ENCODE data around the gene TRIP12. TPM values are rescaled to one million over a fixed set of nuclear protein-coding genes. Genes with fewer than 3 reads are reported as not detected.
"Not testable (repeated sequence)": the region's sequence is repeated elsewhere in the genome, so short reads cannot be mapped to it uniquely, and the experiment has no call there.

Gene TRIP12
- total RNA-seq, 1 donor from 2014 or later: 150 TPM

DNA sequence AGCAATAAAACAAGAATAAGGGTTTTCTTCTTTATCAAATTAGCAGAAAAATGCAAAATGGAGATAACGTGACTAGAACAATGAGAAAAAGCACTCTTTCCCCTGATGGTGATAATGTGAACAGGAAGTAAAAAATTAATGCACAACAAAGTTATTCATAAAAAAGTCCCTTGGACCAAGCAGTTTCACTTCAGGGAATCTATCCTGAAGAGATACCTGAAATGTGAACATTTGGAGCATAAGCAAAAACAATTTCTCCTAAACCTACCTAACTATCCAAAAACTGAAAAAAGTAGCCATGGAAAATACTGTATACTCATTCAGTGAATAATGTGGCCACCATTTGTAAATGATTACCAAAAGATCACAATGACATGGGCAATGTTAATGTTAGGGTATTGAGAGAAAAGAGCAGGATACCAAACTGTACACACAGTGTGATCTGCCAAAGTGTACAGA is 48.7 kb downstream of the TRIP12 start:
- no peak for ATAC-seq

DNA sequence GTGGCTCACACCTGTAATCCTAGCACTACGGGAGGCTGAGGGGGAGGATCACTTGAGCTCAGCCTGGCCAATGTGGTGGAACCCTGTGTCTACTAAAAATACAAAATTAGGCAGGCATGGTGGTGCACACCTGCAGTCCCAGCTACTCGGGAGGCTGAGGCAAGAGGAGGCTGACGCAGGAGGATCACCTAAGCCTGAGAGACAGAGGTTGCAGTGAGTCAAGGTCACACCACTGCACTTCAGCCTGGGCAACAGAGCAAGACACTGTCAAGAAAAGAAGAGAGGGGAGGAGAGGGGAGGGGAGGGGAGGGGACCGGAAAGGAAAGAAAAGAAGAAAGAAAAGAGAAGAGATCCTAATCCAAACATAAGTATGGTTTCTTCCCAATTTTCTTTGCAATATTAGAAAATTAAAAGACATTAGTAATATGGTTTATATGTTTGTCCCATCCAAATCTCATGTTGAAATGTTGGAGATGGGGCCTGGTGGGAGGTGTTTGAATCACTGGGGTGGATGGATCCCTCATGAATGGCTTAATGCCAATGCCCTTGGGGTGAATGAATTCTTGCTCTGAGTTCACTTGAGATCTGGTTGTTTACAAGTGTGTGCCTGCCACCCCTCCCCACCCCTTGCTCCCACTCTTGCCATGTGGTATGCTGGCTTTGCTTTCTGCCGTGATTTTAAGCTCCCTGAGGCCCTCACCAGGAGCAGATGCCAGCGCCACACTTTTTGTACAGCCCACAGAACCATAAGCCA is 50.7 kb downstream of the TRIP12 start:
- no peak for ATAC-seq

DNA sequence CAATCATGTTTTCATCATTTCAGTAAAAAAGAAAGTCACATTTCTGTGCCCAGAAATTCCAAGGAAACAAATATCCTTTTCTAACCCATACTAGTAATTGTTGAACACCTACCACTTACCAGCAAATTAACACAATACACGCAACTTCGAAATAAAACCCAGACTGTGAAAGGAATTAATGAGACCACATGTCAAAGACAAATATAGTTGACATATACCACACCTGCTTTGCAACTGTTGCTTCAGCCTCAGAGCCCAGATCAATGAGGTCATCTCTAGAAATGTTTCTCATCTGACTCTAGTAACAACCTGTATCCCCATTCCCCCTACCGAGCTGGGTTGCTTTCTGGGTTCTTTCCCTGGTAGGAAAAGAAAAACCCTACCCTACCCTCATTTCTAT is 52.6 kb downstream of the TRIP12 start:
- no peak for ATAC-seq

DNA sequence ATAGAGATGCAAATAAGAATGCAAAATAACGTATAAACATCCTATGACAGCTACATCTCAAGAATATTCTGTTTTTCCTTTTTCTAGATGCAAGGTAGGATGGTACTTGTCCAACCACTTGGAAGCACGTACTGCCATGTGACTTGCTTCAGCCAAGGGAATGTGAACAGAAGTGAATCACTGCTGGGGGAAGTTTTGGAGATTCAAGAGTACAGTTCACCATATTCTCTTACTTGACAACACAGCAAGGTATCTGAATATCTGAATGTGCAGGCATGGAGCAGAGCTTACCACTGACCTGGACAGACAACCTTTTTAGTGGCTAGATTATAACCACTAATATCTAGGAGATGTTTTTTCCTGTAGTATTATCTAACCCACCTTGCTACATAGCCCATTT is 53.0 kb downstream of the TRIP12 start:
- ATAC-seq: no peak

DNA sequence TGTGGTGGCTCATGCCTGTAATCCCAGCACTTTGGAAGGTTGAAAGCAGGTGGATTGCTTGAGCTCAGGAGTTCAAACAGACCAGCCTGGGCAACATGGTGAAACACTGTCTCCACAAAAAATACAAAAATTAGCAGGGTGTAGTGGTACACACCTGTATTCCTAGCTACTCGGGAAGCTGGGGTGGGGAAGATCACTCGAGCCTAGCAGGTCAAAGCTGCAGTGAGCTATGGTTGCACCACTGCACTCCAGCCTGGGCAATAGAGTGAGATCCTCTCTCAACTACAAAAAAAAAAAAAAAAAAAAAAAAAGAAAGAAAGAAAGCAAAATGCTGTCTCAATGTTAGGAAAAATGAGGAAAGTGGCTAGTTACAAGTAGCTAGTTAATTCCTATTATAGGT is 56.8 kb downstream of the TRIP12 start:
- ATAC-seq: no peak

DNA sequence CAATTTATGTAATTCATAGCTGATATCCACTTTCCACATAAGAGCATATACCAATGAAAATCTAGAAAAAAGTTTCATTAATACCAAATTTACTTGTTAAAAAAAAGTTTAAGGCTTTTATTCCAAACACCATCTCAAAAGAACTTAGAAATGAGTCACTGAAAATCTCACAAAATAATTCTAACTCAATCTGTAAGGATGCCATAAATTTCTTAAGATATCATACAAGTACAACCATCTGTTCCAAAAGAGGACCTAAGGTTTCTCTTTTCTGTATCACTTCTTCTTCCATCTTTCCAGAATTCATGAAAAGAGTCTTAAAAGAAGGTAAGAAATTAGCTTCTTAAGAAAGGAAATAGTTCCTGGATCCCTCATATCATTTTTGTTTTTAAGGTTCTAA is 60.4 kb downstream of the TRIP12 start:
- no peak for ATAC-seq

GRCh38 chr2:229860334-229860733 is 61.5 kb downstream of the TRIP12 start:
- no peak for ATAC-seq

DNA sequence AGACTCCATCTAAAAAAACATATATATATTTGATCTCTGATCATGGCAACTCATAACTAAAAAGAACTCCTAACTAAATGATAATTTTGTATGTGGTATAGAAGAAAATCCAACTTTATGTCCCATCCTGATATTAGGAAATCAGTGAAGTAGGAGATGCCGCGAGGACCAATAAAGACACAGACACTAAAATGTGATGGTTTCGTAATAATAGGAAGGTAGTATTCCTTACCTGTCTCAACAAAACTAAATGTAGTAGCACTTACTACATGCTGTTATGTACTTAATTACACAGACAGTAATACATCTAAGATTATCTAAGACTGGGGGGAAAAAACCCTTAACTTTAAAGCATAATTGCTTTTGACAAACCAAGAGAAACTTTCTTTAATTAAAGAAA is 63.5 kb downstream of the TRIP12 start:
- no peak for ATAC-seq

DNA sequence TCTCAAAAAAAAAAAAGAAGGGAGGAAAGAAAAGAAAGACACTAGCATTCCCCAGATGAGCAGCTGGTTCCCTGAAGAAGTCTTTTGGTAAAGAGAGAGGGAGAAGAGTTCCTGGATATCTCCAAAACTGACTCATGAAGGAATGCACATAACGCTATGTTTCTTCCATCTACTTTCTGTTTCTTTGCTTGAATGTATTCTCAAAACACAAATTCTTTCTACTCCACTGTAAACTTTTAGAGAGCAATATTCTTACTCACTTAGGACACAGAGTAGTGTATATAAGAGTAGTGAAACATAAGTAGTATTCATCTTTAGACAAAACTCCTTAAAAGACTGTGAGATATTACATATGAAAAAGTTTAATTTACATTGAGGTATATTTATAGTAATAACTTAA is 64.2 kb downstream of the TRIP12 start:
- ATAC-seq: no peak

- ATAC-seq: no peak
Observed at GRCh38 chr2:229856413-229856812, 65.4 kb downstream of the TRIP12 start.

- ATAC-seq: no peak
Observed at GRCh38 chr2:229855116-229855515, 66.7 kb downstream of the TRIP12 start.

- peak; percentile 51 for ATAC-seq
Observed at GRCh38 chr2:229852565-229852964, 69.2 kb downstream of the TRIP12 start.

DNA sequence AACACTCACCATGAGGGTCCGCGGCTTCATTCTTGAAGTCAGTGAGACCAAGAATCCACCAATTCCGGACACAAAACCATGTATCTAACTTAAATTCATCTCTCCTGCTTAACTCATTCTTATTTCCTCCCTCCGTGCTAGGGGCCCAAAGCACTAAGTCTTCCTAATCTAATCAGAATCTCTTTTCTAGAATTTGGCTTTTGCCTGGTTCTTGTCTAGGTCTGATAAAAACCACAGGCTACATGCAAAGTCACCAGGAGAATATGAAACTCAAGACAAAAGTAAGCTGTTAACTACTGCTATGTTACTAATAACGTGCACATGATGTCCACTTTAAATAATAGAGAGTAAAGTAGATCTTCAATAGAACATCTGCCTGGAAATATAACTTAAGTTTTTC is 69.9 kb downstream of the TRIP12 start:
- ATAC-seq: no peak

GRCh38 chr2:229850355-229851275 is 71.2 kb downstream of the TRIP12 start:
- ATAC-seq: not testable (repeated sequence)

DNA sequence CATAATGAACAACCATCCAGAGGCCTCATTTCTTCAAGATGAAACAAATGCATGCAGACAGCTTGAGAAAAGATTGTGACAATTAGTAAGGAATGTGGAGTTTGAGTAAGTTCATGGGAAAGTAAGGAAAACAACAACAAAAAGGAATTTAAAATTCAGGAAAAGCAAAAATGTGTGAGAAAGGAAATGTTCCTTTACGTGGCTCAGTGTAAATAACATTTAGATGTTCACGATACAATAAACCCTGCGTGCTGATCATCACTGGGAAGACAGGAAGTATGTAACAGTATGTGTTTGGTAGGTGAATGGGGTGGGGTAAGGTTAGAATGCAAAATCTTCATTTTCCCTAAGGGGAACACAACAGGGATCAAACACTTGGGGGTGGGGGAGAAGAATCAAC is 72.7 kb downstream of the TRIP12 start:
- no peak for ATAC-seq

- no peak for ATAC-seq
Observed at GRCh38 chr2:229843613-229844012, 78.2 kb downstream of the TRIP12 start.

DNA sequence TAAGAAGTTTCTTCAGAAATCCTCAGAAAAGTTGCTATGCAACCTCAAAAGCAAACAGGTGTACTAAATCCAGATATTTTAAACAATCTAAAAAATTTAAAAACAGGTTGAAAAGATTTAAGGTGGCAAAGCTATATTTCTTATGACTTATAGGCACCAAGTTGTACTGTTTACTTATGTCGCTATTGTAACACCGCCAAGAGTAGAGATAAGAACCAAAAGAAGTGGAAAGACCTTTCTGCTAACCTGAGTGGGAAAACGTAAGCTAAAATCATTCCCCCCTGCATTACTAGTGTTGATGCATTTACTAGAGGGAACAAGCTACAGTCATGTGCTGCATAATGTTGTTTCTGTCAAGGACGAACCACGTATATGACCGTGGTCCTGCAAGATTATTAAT is 83.1 kb downstream of the TRIP12 start:
- no peak for ATAC-seq

DNA sequence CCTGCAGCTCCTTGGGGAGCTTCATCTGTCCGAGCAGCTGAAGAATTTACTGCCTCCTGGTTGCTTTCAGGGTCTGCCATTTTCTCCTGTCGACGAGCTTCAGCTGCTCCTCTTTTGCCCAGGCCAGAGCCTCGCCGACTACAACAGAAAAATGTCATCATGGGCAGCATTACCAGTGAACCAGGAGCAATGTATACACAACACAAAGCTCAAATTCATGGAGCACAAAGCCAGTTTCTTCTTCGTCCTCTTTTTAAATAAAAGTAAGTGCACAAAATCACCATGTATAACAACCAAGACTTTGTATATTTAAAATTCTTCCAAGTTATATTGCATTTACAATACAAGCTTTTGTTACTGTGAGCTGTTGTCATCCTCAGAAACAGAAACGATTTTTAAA is 85.0 kb downstream of the TRIP12 start:
- no peak for ATAC-seq

GRCh38 chr2:229835596-229836283 is 86.1 kb downstream of the TRIP12 start:
- no peak for ATAC-seq

- ATAC-seq: not testable (repeated sequence)
Observed at GRCh38 chr2:229834368-229834767, 87.4 kb downstream of the TRIP12 start.

GRCh38 chr2:229832510-229832898 is 89.3 kb downstream of the TRIP12 start:
- no peak for ATAC-seq

- ATAC-seq: no peak
Observed at GRCh38 chr2:229831805-229832509, 89.9 kb downstream of the TRIP12 start.

- no peak for ATAC-seq
Observed at GRCh38 chr2:229825476-229825875, 96.3 kb downstream of the TRIP12 start.
